Measurements from ENCODE around the gene TAS2R60. TPM values are rescaled to one million over a fixed set of nuclear protein-coding genes. Genes with fewer than 3 reads are reported as not detected.

The TAS2R60 gene
- total RNA-seq, 1 donor from 2014 or later: not detected

- no peak for TF ChIP-seq CTCF (conservative IDR thresholded peaks at IDR 0.05)
- H3K4me3 Mint-ChIP-seq: no peak overlapping the region
- no peaks in the 10 kb centered on the region for H3K27me3 Mint-ChIP-seq
- no peaks in the 10 kb centered on the region for H3K4me1 Mint-ChIP-seq (ENCODE audit: unreplicated experiment)
- no peaks in the 10 kb centered on the region for H3K9me3 Mint-ChIP-seq
- no peak overlapping the region for H3K27ac Mint-ChIP-seq
- no peak for DNase-seq (ENCODE audit: extremely low spot score, unreplicated experiment)
- no peaks in the 10 kb centered on the region for H3K36me3 Mint-ChIP-seq
These were observed 43.8 kb downstream of the TAS2R60 start for GRCh38 chr7:143487061-143487460.

GRCh38 chr7:143487566-143487965, 44.3 kb downstream of the TAS2R60 start:
- Mint-ChIP-seq H3K4me1 (ENCODE audit: unreplicated experiment) (no peaks in the 10 kb centered on the region), H3K27me3 (no peaks in the 10 kb centered on the region), H3K9me3 (no peaks in the 10 kb centered on the region), H3K4me3 (no peak overlapping the region), H3K27ac (no peak overlapping the region), H3K36me3 (no peaks in the 10 kb centered on the region)
- TF ChIP-seq CTCF (conservative IDR thresholded peaks at IDR 0.05): no peak
- DNase-seq (ENCODE audit: extremely low spot score, unreplicated experiment): no peak

GRCh38 chr7:143490717-143491306, 47.6 kb downstream of the TAS2R60 start:
- Mint-ChIP-seq H3K4me3 (no peak overlapping the region), H3K36me3 (no peaks in the 10 kb centered on the region), H3K27me3 (no peaks in the 10 kb centered on the region), H3K4me1 (ENCODE audit: unreplicated experiment) (no peaks in the 10 kb centered on the region), H3K27ac (no peak overlapping the region), H3K9me3 (no peaks in the 10 kb centered on the region)
- no peak for DNase-seq (ENCODE audit: extremely low spot score, unreplicated experiment)
- TF ChIP-seq CTCF (conservative IDR thresholded peaks at IDR 0.05): no peak

- Mint-ChIP-seq H3K27me3 (no peaks in the 10 kb centered on the region), H3K4me3 (no peak overlapping the region), H3K27ac (no peak overlapping the region), H3K36me3 (no peaks in the 10 kb centered on the region), H3K9me3 (no peaks in the 10 kb centered on the region), H3K4me1 (ENCODE audit: unreplicated experiment) (no peaks in the 10 kb centered on the region)
- no peak for DNase-seq (ENCODE audit: extremely low spot score, unreplicated experiment)
- TF ChIP-seq CTCF (conservative IDR thresholded peaks at IDR 0.05): no peak
These were observed 48.8 kb downstream of the TAS2R60 start for GRCh38 chr7:143492043-143492471.

- DNase-seq (ENCODE audit: extremely low spot score, unreplicated experiment): no peak
- Mint-ChIP-seq H3K4me1 (ENCODE audit: unreplicated experiment) (no peaks in the 10 kb centered on the region), H3K9me3 (no peaks in the 10 kb centered on the region), H3K27ac (no peak overlapping the region), H3K36me3 (no peaks in the 10 kb centered on the region), H3K4me3 (no peak overlapping the region), H3K27me3 (no peaks in the 10 kb centered on the region)
- no peak for TF ChIP-seq CTCF (conservative IDR thresholded peaks at IDR 0.05)
These were observed 49.8 kb downstream of the TAS2R60 start for GRCh38 chr7:143492799-143493739.

Data from type B pancreatic cell (in vitro differentiated cells).